HG03521 (cell line): ENCODE results near the gene ST8SIA2.
"Not testable (repeated sequence)": the region's sequence is repeated elsewhere in the genome, so short reads cannot be mapped to it uniquely, and the experiment has no call there.

Experiments used
- ATAC-seq: cut with Tn5 transposase; IDR thresholded peaks from one replicate; pipeline ENCODE4 v1.9.1; 2021; ENCODE audit warnings: mild to moderate bottlenecking, moderate library complexity; ENCODE audit not compliant: unreplicated experiment

The ST8SIA2 gene

GRCh38 chr15:92435145-92435544 is 41.5 kb downstream of the ST8SIA2 start:
- no peak for ATAC-seq

- ATAC-seq = no peak
These were observed 44.8 kb downstream of the ST8SIA2 start for GRCh38 chr15:92438471-92438870.

DNA sequence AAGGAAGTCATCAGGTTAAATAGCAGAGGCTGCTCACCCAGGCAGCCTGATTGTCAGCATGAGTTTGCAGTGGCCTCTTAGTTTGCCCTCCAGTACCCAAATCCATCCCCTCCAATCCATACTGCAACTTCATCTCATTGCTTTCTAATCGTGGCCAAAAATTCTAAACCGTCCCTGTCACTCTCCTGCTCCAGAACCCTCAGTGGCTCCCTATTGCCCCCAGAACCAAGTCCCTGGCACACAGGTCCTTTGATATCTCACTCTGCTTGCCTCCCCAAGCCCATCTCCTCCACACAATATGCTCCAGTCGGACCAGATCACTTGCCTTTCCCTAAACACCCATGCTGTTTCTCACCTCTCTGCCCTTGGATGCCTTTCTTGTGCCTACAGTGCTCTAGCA is 49.7 kb downstream of the ST8SIA2 start:
- ATAC-seq = no peak

DNA sequence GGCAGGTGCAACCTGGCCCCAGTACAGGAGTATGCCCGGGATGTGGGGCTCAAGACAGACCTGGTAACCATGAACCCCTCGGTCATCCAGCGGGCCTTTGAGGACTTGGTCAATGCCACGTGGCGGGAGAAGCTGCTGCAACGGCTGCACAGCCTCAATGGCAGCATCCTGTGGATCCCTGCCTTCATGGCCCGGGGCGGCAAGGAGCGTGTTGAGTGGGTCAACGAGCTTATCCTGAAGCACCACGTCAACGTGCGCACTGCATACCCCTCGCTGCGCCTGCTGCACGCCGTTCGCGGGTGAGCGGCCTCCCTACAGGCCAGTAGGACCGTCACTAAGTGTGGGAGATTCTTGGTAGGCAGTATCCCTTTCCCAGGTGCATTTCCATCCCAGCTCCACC is 51.0 kb downstream of the ST8SIA2 start:
- ATAC-seq = no peak

GRCh38 chr15:92448370-92448769 is 54.7 kb downstream of the ST8SIA2 start:
- ATAC-seq = no peak

DNA sequence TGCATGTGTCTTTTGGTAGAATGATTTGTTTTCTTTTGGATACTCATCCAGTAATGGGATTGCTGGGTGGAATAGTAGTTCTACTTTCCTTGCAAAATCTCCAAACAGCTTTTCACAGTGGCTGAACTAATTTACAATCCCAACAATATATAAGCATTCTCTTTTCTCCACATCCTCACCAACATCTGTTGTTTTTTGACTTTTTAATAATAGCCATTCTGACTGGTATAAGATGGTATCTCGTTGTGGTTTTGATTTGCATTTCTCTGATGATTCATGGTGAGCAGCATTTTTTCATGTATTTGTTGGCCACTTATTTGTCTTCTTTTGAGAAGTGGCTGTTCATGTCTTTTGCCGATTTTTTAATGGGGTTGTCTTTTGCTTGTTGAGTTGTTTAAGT is 55.8 kb downstream of the ST8SIA2 start:
- no peak for ATAC-seq

- no peak for ATAC-seq
These were observed 57.6 kb downstream of the ST8SIA2 start for GRCh38 chr15:92451225-92451825.

GRCh38 chr15:92452143-92452542 is 58.5 kb downstream of the ST8SIA2 start:
- no peak for ATAC-seq

DNA sequence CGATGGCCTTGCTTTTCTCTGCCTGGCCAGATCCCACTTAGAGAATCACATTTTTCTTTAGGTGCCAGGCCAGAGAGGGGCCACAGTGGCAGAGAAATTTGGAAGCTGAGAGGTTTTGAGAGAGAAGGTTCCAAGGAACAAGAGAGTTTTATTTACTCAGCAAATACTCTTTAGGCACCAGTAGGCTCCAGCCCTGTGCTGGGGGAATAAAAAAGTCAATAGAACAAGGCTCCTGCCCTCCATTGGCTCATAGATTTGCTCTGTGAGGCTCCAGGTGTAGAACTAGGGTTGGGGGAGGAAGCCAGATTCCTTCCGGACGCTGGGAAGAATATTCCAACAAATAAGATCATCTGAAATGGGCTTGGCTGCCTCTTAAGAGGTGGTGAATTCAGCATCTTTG is 59.9 kb downstream of the ST8SIA2 start:
- ATAC-seq = no peak

- no peak for ATAC-seq
These were observed 60.9 kb downstream of the ST8SIA2 start for GRCh38 chr15:92454555-92455105.

DNA sequence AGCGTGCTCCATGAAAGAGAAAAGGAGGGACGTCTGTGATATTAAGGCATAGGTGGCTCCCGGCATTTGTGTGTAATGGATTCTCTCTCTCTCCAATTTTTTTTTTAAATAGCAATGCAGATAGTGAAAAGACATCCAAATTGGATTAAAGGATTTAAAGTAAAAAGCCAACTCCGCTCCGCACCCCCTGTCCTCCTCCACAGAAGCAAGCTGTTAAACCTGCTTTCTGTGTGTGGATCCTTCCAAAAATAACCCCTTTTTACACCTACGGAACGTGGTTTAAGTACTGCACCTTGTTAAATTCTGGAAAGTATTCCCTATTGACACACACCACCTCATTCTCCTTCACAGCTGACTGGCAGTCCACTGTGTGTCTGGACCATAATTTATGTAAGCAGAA is 61.6 kb downstream of the ST8SIA2 start:
- no peak for ATAC-seq

GRCh38 chr15:92457471-92458041 is 63.9 kb downstream of the ST8SIA2 start:
- ATAC-seq = no peak

DNA sequence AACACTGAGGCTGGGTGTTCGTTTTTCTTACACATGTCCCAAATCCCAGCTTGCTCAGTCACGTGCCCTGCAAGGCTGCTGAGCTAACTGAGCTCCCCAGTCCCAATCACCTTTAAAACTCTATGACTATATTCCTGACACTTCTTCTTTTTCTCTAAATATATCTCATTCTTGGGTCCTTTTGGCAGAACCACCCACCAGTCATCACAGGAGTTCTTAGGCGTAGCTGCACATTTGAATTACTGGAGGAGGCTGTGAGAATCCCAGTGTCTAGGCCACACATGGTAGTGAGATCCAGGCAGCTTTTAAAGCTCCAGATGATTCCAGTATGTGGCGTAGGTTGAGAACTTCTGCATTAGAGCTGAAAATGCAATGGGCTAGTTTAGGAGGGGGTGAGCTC is 66.3 kb downstream of the ST8SIA2 start:
- no peak for ATAC-seq

GRCh38 chr15:92462424-92463125 is 68.9 kb downstream of the ST8SIA2 start:
- no peak for ATAC-seq

DNA sequence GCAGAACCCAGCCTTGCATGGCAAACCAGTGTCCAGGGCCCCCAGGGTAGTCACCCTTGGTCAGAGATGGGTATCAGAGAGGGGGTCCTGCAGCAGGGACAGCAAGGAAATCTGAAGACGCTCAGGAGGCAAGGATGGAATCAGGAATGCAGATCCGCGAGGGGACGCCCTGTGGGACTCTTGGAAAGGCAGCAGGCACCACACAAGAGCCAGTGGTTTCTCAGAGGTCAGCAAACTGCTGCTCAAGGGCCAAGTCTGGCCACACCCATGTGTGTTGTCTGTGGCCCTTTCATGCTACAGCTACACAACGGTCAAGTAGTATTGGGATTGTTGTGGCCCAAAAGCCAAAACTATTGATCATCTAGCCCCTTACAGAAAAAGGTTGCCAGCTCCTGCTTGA is 69.7 kb downstream of the ST8SIA2 start:
- no peak for ATAC-seq

DNA sequence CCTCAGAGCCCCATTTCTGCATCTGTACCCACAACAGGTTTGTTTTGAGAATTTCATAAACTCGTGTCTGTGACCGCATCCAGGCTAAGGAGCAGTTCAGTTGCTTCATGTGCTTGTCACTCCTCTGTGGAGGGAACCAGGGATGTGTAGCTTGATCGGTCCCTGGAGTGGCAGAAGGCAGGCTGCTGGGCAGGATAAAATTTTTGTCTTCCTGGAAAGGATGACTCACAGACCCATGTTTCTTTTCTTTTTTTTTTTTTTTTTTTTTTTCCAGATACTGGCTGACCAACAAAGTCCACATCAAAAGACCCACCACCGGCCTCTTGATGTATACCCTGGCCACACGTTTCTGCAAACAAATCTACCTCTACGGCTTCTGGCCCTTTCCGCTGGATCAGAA is 70.1 kb downstream of the ST8SIA2 start:
- ATAC-seq = no peak

GRCh38 chr15:92466834-92467233 is 73.2 kb downstream of the ST8SIA2 start:
- ATAC-seq = no peak

DNA sequence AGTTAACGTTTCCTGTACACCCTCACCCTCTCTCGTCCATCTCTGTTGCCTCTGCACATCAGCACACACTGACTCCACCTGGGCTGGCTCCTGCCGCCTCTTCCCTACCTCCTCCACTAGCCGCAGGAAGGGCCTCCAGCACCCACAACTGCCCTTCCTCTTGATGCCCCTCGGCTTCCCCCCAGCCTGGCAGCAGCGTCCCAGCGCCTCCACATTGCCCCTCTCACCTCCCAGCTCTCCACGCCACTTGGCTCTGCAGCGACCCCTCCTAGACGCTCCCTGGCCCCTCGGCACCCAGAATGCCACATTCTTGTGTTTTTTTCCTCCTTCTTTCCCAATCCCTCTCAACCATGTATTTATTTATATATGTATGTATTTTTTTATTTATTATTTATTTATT is 73.6 kb downstream of the ST8SIA2 start:
- ATAC-seq = no peak

DNA sequence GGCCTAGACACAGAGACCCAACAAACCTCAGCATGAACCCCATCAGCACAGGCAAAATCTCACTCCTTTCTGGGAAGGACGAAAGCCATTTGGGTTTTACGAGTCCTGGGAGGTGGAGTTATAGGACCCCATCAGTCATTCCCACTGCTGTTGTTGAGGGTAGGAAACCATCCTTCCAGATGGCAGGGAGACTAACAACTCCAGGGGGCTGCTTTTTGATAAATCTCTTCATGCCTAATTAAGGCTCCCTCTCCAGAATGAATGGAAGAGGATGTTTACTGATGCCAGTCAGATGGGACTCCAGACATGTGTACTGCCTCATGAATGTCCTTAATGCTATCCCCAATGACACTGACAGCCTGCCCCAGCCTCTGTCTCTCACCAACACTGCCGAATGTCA is 75.3 kb downstream of the ST8SIA2 start:
- ATAC-seq = no peak

GRCh38 chr15:92471288-92471687 is 77.6 kb downstream of the ST8SIA2 start:
- no peak for ATAC-seq

DNA sequence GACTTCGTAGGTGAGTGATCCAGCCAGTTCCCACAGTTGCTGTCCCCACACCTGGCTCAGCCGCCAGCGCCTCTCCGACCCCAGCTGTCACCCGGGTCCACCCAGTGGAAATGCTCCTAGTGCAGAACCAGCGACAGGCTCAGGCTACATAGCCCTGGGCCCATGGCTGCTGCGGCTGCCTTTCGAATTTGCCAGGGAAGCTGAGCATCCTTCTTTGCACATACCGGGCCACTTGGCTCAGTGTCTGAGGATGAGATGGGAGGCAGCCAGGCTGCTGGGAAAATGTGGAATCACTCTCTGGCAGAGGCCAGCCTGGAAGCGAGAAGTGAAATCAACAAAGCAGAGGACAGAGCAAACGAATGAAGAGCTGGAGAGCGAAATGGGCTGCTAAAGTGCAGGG is 80.1 kb downstream of the ST8SIA2 start:
- ATAC-seq = no peak

GRCh38 chr15:92479730-92480129 is 86.0 kb downstream of the ST8SIA2 start:
- not testable (repeated sequence) for ATAC-seq
